GM23338 (cell line): ENCODE results near the gene CCT6B. TPM values are rescaled to one million over a fixed set of nuclear protein-coding genes. Genes with fewer than 3 reads are reported as not detected.

Source experiments
- ATAC-seq: fragments of 200-7000 bp; cut with Tn5 transposase; 3 replicates; pipeline ENCODE4 v1.9.1; 2020
- DNase-seq: peaks from one replicate; pipeline ENCODE4 v3.0.0-alpha.2; 2015; ENCODE audit warnings: low spot score
- H2AFZ ChIP-seq: fragments of 200-600 bp; sonication (generic); 2 replicates; pipeline ENCODE4 v1.8.0; 2016; ENCODE audit warnings: antibody characterized with exemption, mild to moderate bottlenecking, moderate library complexity
- H3F3A ChIP-seq: fragments of 200-600 bp; sonication (generic); replicated peaks from 2 replicates; pipeline ENCODE4 v1.8.0; 2017; ENCODE audit warnings: antibody characterized with exemption, mixed run types, low read depth
- H3K27ac ChIP-seq: fragments of 200-600 bp; sonication (generic); 2 replicates; pipeline ENCODE4 v1.6.1; 2016; ENCODE audit warnings: low read depth
- H3K27me3 ChIP-seq: fragments of 200-600 bp; sonication (generic); 2 replicates; pipeline ENCODE4 v1.8.0; 2016; ENCODE audit warnings: mild to moderate bottlenecking, mixed run types, moderate library complexity; ENCODE audit not compliant: insufficient read depth
- H3K36me3 ChIP-seq: fragments of 200-600 bp; sonication (generic); 2 replicates; pipeline ENCODE4 v1.8.0; 2016; ENCODE audit warnings: mild to moderate bottlenecking; ENCODE audit not compliant: insufficient read depth
- H3K4me1 ChIP-seq: fragments of 200-600 bp; sonication (generic); 2 replicates; pipeline ENCODE4 v1.8.0; 2016; ENCODE audit warnings: mild to moderate bottlenecking, moderate library complexity; ENCODE audit not compliant: insufficient read depth
- H3K4me2 ChIP-seq: fragments of 200-600 bp; sonication (generic); 2 replicates; pipeline ENCODE4 v1.7.1; 2017; ENCODE audit warnings: mixed run types
- H3K4me3 ChIP-seq: fragments of 200-600 bp; sonication (generic); 2 replicates; pipeline ENCODE4 v1.6.1; 2016; ENCODE audit warnings: mixed run types
- H3K79me2 ChIP-seq: fragments of 200-600 bp; sonication (generic); replicated peaks from 2 replicates; pipeline ENCODE4 v1.8.0; 2017; ENCODE audit warnings: mild to moderate bottlenecking; ENCODE audit not compliant: insufficient read depth
- H3K9me2 ChIP-seq: fragments of 200-600 bp; sonication (generic); 2 replicates; pipeline ENCODE4 v1.8.0; 2017; ENCODE audit not compliant: insufficient read depth
- H4K20me1 ChIP-seq: fragments of 200-600 bp; sonication (generic); replicated peaks from 2 replicates; pipeline ENCODE4 v1.8.0; 2017; ENCODE audit warnings: mild to moderate bottlenecking; ENCODE audit not compliant: insufficient read depth
- H3K27ac Mint-ChIP-seq: 2 replicates; pipeline ENCODE4 v1.8.0; 2020; ENCODE audit warnings: inconsistent platforms, mild to moderate bottlenecking, moderate library complexity, mixed read lengths
- H3K27me3 Mint-ChIP-seq: 3 replicates; pipeline ENCODE4 v1.8.0; 2022; ENCODE audit warnings: low read depth, mild to moderate bottlenecking, moderate library complexity, mixed read lengths, inconsistent platforms; ENCODE audit not compliant: insufficient read depth, poor library complexity
- H3K36me3 Mint-ChIP-seq: 3 replicates; pipeline ENCODE4 v1.8.0; 2021; ENCODE audit warnings: low read depth, mild to moderate bottlenecking, inconsistent platforms, moderate library complexity, mixed read lengths
- H3K4me1 Mint-ChIP-seq: 3 replicates; pipeline ENCODE4 v1.8.0; 2020; ENCODE audit warnings: mild to moderate bottlenecking, inconsistent platforms, mixed read lengths
- H3K4me3 Mint-ChIP-seq: 3 replicates; pipeline ENCODE4 v1.8.0; 2021; ENCODE audit warnings: moderate library complexity, mild to moderate bottlenecking, inconsistent platforms, mixed read lengths
- H3K9me3 Mint-ChIP-seq: 3 replicates; pipeline ENCODE4 v1.8.0; 2020; ENCODE audit warnings: moderate library complexity, mild to moderate bottlenecking, inconsistent platforms, mixed read lengths
- CREB1 ChIP-seq: fragments of 250-450 bp; sonication (Bioruptor Pico); IDR thresholded peaks from 2 replicates; pipeline ENCODE4 v1.5.0; 2020; ENCODE audit warnings: low read depth, mild to moderate bottlenecking, moderate library complexity
- EZH2 ChIP-seq: fragments of 200-600 bp; sonication (generic); IDR thresholded peaks from one replicate; pipeline ENCODE4 v1.8.0; 2017; ENCODE audit warnings: antibody characterized with exemption, mild to moderate bottlenecking, low read depth; ENCODE audit not compliant: unreplicated experiment
- EZH2phosphoT487 ChIP-seq: fragments of 200-600 bp; sonication (generic); IDR thresholded peaks from one replicate; pipeline ENCODE4 v1.8.1; 2018; ENCODE audit warnings: antibody characterized with exemption; ENCODE audit not compliant: unreplicated experiment
- JUNB ChIP-seq: IDR thresholded peaks from one replicate; pipeline ENCODE4 v1.6.1; 2016; ENCODE audit warnings: antibody characterized with exemption; ENCODE audit not compliant: unreplicated experiment
- NANOG ChIP-seq: IDR thresholded peaks from 2 replicates; pipeline ENCODE4 v1.6.1; 2016; ENCODE audit warnings: antibody characterized with exemption, borderline replicate concordance
- POLR2AphosphoS5 ChIP-seq: IDR thresholded peaks from 2 replicates; pipeline ENCODE4 v1.6.1; 2016; ENCODE audit warnings: antibody characterized with exemption, low read depth
- STAT1 ChIP-seq: IDR thresholded peaks from one replicate; pipeline ENCODE4 v1.6.1; 2016; ENCODE audit warnings: antibody characterized with exemption; ENCODE audit not compliant: unreplicated experiment
- ZNF114 ChIP-seq: fragments of 250-450 bp; sonication (Bioruptor Pico); IDR thresholded peaks from 2 replicates; pipeline ENCODE4 v1.5.0; 2020; ENCODE audit warnings: mild to moderate bottlenecking, moderate library complexity
- ZNF331 ChIP-seq: fragments of 250-450 bp; sonication (Bioruptor Pico); IDR thresholded peaks from 2 replicates; pipeline ENCODE4 v1.5.0; 2020; ENCODE audit warnings: low read depth, mild to moderate bottlenecking, moderate library complexity
- polyA plus RNA-seq: library from polyadenylated mRNA; unstranded; fragments of >200 nt; fragmentation: Nextera tagmentation; extraction: Ambion mirVana; gene quantifications from 2 replicates; pipeline ENCODE4 v1.2.1, GENCODE V29; 2016
- total RNA-seq: library from RNA; depleted of rRNA; stranded (reverse); fragments of >200 nt; shearing (Covaris generic); gene quantifications from 2 replicates; pipeline ENCODE4 v1.2.3, GENCODE V29; 2014
- TF ChIP-seq, protein P1 (sequence below): IDR thresholded peaks from 2 replicates; pipeline ENCODE4 v1.6.1; 2016; ENCODE audit warnings: antibody characterized with exemption
- TF ChIP-seq, protein P2 (sequence below): IDR thresholded peaks from one replicate; pipeline ENCODE4 v1.6.1; 2018; ENCODE audit warnings: antibody characterized with exemption; ENCODE audit not compliant: unreplicated experiment
- TF ChIP-seq, protein P3 (sequence below): fragments of 250-450 bp; sonication (Bioruptor Pico); IDR thresholded peaks from 2 replicates; pipeline ENCODE4 v1.5.0; 2020; ENCODE audit warnings: mild to moderate bottlenecking, moderate library complexity
- TF ChIP-seq, protein P4 (sequence below), 2 experiments: fragments of 200-600 bp in 1 of 2; sonication (generic) in 1 of 2; conservative IDR thresholded peaks; 2 replicates each; pipeline versions ENCODE4 v1.5.1 to v1.6.1; 2016 to 2017; ENCODE audit warnings: antibody characterized with exemption in 2 of 2, low read depth in 2 of 2, mild to moderate bottlenecking in 2 of 2, moderate library complexity in 1 of 2

The CCT6B gene
- total and polyA plus RNA-seq, 2 experiments from 2014 or later, result 0.94 to 1.1 TPM

DNA sequence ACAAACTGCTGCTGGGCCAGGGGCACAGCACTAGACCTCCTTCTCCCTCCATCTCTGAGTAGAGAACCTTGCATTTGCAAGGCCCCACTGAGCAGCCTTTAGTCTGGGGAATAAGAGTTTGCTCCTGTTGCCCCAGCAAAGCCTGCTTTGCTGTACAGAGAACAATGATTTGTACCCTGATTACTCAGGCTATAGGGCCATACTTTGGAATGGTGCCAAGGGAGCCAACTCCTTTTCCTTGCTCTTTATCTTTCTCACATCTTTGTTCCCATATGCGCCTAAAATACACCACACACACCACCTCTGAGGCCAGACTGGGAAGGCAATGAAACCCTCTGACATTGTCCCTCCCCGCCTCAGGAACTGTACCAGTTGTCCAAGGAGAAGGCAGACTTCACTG is 40.3 kb upstream of the CCT6B start:
- Histone ChIP-seq H3K4me2 (no peak overlapping the region), H3K4me3 (no peak overlapping the region), H3K27ac (no peak overlapping the region), H3F3A (no peaks in the 10 kb centered on the region), H2AFZ (no peak overlapping the region), H4K20me1 (no peaks in the 10 kb centered on the region; the same call in 1 of the 2 replicates), H3K36me3 (peaks cover 45% of the 10 kb centered on the region), H3K79me2 (no peaks in the 10 kb centered on the region), H3K27me3 (no peaks in the 10 kb centered on the region), H3K9me2 (no peaks in the 10 kb centered on the region), H3K4me1 (no peaks in the 10 kb centered on the region)
- Mint-ChIP-seq H3K27me3 (peaks cover 6% of the 10 kb centered on the region), H3K27ac (no peak overlapping the region), H3K4me3 (no peak overlapping the region; the same call in 2 of the 3 replicates), H3K36me3 (peaks cover 93% of the 10 kb centered on the region), H3K4me1 (no peaks in the 10 kb centered on the region), H3K9me3 (no peaks in the 10 kb centered on the region)
- DNase-seq (no peak), ATAC-seq (no peak)
- TF ChIP-seq ZNF331 (CRISPR knock-in tag) (no peak), POLR2AphosphoS5 (no peak), STAT1 (no peak), JUNB (no peak), ZNF114 (no peak), EZH2phosphoT487 (no peak), NANOG (no peak), CREB1 (CRISPR knock-in tag) (no peak), EZH2 (no peak)
- TF ChIP-seq, protein P1, sequence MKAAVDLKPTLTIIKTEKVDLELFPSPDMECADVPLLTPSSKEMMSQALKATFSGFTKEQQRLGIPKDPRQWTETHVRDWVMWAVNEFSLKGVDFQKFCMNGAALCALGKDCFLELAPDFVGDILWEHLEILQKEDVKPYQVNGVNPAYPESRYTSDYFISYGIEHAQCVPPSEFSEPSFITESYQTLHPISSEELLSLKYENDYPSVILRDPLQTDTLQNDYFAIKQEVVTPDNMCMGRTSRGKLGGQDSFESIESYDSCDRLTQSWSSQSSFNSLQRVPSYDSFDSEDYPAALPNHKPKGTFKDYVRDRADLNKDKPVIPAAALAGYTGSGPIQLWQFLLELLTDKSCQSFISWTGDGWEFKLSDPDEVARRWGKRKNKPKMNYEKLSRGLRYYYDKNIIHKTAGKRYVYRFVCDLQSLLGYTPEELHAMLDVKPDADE, result no peak
- TF ChIP-seq, protein P2, sequence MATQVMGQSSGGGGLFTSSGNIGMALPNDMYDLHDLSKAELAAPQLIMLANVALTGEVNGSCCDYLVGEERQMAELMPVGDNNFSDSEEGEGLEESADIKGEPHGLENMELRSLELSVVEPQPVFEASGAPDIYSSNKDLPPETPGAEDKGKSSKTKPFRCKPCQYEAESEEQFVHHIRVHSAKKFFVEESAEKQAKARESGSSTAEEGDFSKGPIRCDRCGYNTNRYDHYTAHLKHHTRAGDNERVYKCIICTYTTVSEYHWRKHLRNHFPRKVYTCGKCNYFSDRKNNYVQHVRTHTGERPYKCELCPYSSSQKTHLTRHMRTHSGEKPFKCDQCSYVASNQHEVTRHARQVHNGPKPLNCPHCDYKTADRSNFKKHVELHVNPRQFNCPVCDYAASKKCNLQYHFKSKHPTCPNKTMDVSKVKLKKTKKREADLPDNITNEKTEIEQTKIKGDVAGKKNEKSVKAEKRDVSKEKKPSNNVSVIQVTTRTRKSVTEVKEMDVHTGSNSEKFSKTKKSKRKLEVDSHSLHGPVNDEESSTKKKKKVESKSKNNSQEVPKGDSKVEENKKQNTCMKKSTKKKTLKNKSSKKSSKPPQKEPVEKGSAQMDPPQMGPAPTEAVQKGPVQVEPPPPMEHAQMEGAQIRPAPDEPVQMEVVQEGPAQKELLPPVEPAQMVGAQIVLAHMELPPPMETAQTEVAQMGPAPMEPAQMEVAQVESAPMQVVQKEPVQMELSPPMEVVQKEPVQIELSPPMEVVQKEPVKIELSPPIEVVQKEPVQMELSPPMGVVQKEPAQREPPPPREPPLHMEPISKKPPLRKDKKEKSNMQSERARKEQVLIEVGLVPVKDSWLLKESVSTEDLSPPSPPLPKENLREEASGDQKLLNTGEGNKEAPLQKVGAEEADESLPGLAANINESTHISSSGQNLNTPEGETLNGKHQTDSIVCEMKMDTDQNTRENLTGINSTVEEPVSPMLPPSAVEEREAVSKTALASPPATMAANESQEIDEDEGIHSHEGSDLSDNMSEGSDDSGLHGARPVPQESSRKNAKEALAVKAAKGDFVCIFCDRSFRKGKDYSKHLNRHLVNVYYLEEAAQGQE, result no peak
- TF ChIP-seq, protein P3, sequence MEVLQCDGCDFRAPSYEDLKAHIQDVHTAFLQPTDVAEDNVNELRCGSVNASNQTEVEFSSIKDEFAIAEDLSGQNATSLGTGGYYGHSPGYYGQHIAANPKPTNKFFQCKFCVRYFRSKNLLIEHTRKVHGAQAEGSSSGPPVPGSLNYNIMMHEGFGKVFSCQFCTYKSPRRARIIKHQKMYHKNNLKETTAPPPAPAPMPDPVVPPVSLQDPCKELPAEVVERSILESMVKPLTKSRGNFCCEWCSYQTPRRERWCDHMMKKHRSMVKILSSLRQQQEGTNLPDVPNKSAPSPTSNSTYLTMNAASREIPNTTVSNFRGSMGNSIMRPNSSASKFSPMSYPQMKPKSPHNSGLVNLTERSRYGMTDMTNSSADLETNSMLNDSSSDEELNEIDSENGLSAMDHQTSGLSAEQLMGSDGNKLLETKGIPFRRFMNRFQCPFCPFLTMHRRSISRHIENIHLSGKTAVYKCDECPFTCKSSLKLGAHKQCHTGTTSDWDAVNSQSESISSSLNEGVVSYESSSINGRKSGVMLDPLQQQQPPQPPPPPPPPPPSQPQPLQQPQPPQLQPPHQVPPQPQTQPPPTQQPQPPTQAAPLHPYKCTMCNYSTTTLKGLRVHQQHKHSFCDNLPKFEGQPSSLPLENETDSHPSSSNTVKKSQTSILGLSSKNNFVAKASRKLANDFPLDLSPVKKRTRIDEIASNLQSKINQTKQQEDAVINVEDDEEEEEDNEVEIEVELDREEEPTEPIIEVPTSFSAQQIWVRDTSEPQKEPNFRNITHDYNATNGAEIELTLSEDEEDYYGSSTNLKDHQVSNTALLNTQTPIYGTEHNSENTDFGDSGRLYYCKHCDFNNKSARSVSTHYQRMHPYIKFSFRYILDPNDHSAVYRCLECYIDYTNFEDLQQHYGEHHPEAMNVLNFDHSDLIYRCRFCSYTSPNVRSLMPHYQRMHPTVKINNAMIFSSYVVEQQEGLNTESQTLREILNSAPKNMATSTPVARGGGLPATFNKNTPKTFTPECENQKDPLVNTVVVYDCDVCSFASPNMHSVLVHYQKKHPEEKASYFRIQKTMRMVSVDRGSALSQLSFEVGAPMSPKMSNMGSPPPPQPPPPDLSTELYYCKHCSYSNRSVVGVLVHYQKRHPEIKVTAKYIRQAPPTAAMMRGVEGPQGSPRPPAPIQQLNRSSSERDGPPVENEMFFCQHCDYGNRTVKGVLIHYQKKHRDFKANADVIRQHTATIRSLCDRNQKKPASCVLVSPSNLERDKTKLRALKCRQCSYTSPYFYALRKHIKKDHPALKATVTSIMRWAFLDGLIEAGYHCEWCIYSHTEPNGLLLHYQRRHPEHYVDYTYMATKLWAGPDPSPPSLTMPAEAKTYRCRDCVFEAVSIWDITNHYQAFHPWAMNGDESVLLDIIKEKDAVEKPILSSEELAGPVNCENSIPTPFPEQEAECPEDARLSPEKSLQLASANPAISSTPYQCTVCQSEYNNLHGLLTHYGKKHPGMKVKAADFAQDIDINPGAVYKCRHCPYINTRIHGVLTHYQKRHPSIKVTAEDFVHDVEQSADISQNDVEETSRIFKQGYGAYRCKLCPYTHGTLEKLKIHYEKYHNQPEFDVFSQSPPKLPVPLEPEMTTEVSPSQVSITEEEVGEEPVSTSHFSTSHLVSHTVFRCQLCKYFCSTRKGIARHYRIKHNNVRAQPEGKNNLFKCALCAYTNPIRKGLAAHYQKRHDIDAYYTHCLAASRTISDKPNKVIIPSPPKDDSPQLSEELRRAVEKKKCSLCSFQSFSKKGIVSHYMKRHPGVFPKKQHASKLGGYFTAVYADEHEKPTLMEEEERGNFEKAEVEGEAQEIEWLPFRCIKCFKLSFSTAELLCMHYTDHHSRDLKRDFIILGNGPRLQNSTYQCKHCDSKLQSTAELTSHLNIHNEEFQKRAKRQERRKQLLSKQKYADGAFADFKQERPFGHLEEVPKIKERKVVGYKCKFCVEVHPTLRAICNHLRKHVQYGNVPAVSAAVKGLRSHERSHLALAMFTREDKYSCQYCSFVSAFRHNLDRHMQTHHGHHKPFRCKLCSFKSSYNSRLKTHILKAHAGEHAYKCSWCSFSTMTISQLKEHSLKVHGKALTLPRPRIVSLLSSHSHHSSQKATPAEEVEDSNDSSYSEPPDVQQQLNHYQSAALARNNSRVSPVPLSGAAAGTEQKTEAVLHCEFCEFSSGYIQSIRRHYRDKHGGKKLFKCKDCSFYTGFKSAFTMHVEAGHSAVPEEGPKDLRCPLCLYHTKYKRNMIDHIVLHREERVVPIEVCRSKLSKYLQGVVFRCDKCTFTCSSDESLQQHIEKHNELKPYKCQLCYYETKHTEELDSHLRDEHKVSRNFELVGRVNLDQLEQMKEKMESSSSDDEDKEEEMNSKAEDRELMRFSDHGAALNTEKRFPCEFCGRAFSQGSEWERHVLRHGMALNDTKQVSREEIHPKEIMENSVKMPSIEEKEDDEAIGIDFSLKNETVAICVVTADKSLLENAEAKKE (CRISPR knock-in tag), result no peak
- TF ChIP-seq, protein P4, sequence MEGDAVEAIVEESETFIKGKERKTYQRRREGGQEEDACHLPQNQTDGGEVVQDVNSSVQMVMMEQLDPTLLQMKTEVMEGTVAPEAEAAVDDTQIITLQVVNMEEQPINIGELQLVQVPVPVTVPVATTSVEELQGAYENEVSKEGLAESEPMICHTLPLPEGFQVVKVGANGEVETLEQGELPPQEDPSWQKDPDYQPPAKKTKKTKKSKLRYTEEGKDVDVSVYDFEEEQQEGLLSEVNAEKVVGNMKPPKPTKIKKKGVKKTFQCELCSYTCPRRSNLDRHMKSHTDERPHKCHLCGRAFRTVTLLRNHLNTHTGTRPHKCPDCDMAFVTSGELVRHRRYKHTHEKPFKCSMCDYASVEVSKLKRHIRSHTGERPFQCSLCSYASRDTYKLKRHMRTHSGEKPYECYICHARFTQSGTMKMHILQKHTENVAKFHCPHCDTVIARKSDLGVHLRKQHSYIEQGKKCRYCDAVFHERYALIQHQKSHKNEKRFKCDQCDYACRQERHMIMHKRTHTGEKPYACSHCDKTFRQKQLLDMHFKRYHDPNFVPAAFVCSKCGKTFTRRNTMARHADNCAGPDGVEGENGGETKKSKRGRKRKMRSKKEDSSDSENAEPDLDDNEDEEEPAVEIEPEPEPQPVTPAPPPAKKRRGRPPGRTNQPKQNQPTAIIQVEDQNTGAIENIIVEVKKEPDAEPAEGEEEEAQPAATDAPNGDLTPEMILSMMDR (conservative IDR thresholded peaks at IDR 0.05; ENCODE audit: low read depth in 2 of 2), result no peak
